NCI-H1048 (cell line): ENCODE data around the gene PSMD8.
"Not testable (repeated sequence)": the region's sequence is repeated elsewhere in the genome, so short reads cannot be mapped to it uniquely, and the experiment has no call there.

Experiments
- DNase-seq: peaks from one replicate; lab custom pipeline; 2025; lab: John Stamatoyannopoulos, UW

The PSMD8 gene

GRCh38 chr19:38411041-38411712, 36.8 kb downstream of the PSMD8 start:
- no peak for DNase-seq

GRCh38 chr19:38411898-38412297, 37.5 kb downstream of the PSMD8 start:
- DNase-seq: not testable (repeated sequence)

- DNase-seq: no peak
Observed at GRCh38 chr19:38412491-38412890, 38.1 kb downstream of the PSMD8 start.

GRCh38 chr19:38412961-38413360, 38.6 kb downstream of the PSMD8 start:
- no peak for DNase-seq

- no peak for DNase-seq
Observed at GRCh38 chr19:38413416-38413815, 39.0 kb downstream of the PSMD8 start.

- DNase-seq: no peak
Observed at GRCh38 chr19:38417146-38417543, 42.8 kb downstream of the PSMD8 start.

GRCh38 chr19:38417544-38418506, 43.5 kb downstream of the PSMD8 start:
- no peak for DNase-seq

- no peak for DNase-seq
Observed at GRCh38 chr19:38420935-38421334, 46.6 kb downstream of the PSMD8 start.

- DNase-seq: no peak
Observed at GRCh38 chr19:38421856-38422255, 47.5 kb downstream of the PSMD8 start.

GRCh38 chr19:38422438-38422837, 48.1 kb downstream of the PSMD8 start:
- DNase-seq: no peak

GRCh38 chr19:38424272-38424671, 49.9 kb downstream of the PSMD8 start:
- no peak for DNase-seq

- DNase-seq: no peak
Observed at GRCh38 chr19:38425222-38425809, 50.9 kb downstream of the PSMD8 start.

GRCh38 chr19:38425810-38426466, 51.6 kb downstream of the PSMD8 start, which contains the start of gene RASGRP4:
Gene RASGRP4, minus strand, starts transcription at chr19:38426219. Its CDS starts 128 bp downstream, at chr19:38426091.
- DNase-seq: no peak

- DNase-seq: not testable (repeated sequence)
Observed at GRCh38 chr19:38427035-38427677, 52.8 kb downstream of the PSMD8 start.

- DNase-seq: no peak
Observed at GRCh38 chr19:38429055-38429810, 54.9 kb downstream of the PSMD8 start.

GRCh38 chr19:38429811-38430156, 55.4 kb downstream of the PSMD8 start:
- no peak for DNase-seq

GRCh38 chr19:38430931-38431330, 56.6 kb downstream of the PSMD8 start:
- DNase-seq: no peak

GRCh38 chr19:38433268-38433733, 58.9 kb downstream of the PSMD8 start, which contains the start of gene RYR1:
Gene RYR1, plus strand, starts transcription at chr19:38433691. Its CDS starts 139 bp downstream, at chr19:38433830.
- no peak for DNase-seq
